Anterior cingulate cortex (tissue), 58 donors: ENCODE data around the gene CMIP.
"Not testable (repeated sequence)": the region's sequence is repeated elsewhere in the genome, so short reads cannot be mapped to it uniquely, and the experiment has no call there.

ENCODE experiments used
- DNase-seq, 58 donors: peaks; one replicate each; lab custom pipeline; 2025; lab: John Stamatoyannopoulos, UW

CMIP gene

GRCh38 chr16:81716478-81717225 lies 272.0 kb downstream of the CMIP start:
- no peak for DNase-seq

- no peak for DNase-seq
Observed at GRCh38 chr16:81717662-81718189, 273.1 kb downstream of the CMIP start.

GRCh38 chr16:81718637-81719036 lies 274.0 kb downstream of the CMIP start:
- no peak for DNase-seq

- no peak for DNase-seq
Observed at GRCh38 chr16:81719993-81720392, 275.4 kb downstream of the CMIP start.

- DNase-seq: no peak
Observed at GRCh38 chr16:81720973-81721906, 276.6 kb downstream of the CMIP start.

- DNase-seq: peak in 17 of 58 donors; percentile 5 to 83 (median 20)
Observed at GRCh38 chr16:81723098-81723723, 278.6 kb downstream of the CMIP start.

GRCh38 chr16:81728435-81728834 lies 283.8 kb downstream of the CMIP start:
- no peak for DNase-seq

- DNase-seq: no peak
Observed at GRCh38 chr16:81729451-81729850, 284.8 kb downstream of the CMIP start.

- peak in 56 of 58 donors; percentile 23 to 87 (median 72) for DNase-seq
Observed at GRCh38 chr16:81730090-81731051, 285.8 kb downstream of the CMIP start.

GRCh38 chr16:81731649-81732048 lies 287.0 kb downstream of the CMIP start:
- DNase-seq: no peak

GRCh38 chr16:81732699-81733098 lies 288.1 kb downstream of the CMIP start:
- no peak for DNase-seq

GRCh38 chr16:81733295-81733694 lies 288.7 kb downstream of the CMIP start:
- no peak for DNase-seq

GRCh38 chr16:81734632-81735434 lies 290.2 kb downstream of the CMIP start:
- DNase-seq: peak in 29 of 58 donors; percentile 8 to 73 (median 40)

- peak in 56 of 58 donors; percentile 9 to 85 (median 64) for DNase-seq
Observed at GRCh38 chr16:81737885-81738536, 293.4 kb downstream of the CMIP start.

GRCh38 chr16:81738783-81739496 lies 294.3 kb downstream of the CMIP start:
- peak in 41 of 58 donors; percentile 7 to 59 (median 31) for DNase-seq

GRCh38 chr16:81739503-81739902 lies 294.9 kb downstream of the CMIP start:
- DNase-seq: no peak

- no peak for DNase-seq
Observed at GRCh38 chr16:81740169-81740568, 295.6 kb downstream of the CMIP start.

- DNase-seq: not testable (repeated sequence)
Observed at GRCh38 chr16:81741430-81741770, 296.8 kb downstream of the CMIP start.
